Omental fat pad (tissue), 4 donors: Measurements from ENCODE around the gene PLAC9. TPM values are rescaled to one million over a fixed set of nuclear protein-coding genes. Genes with fewer than 3 reads are reported as not detected.

ENCODE experiments used
- ATAC-seq: fragments of 150-250 bp; one replicate; pipeline ENCODE4 v1.9.1; 2016; ENCODE audit warnings: mild to moderate bottlenecking, moderate library complexity; ENCODE audit not compliant: low FRiP score
- DNase-seq: peaks from one replicate; pipeline ENCODE4 v3.0.0-alpha.2; 2019; ENCODE audit warnings: low spot score
- CTCF ChIP-seq, 3 donors: fragments of 450-650 bp; IDR thresholded peaks; one replicate each; pipeline ENCODE4 v1.5.1; 2016 to 2017; ENCODE audit warnings: antibody characterized with exemption in 3 of 3, mild to moderate bottlenecking in 3 of 3, moderate library complexity in 2 of 3
- total RNA-seq, 4 donors: library from RNA; depleted of rRNA; stranded (reverse); fragments of >200 nt; gene quantifications; one replicate each; pipeline ENCODE4 v1.1.0, GENCODE V29; 2016

The PLAC9 gene
- total RNA-seq, 4 donors from 2014 or later, result 18.0 to 116 (median 20.8) TPM

GRCh38 chr10:80148166-80148805 lies 15.8 kb downstream of the PLAC9 start:
- DNase-seq, result no peak
- no peak for ATAC-seq
- TF ChIP-seq CTCF (IDR thresholded peaks at IDR 0.05), result no peak

- no peak for ATAC-seq
- DNase-seq, result no peak
- TF ChIP-seq CTCF (IDR thresholded peaks at IDR 0.05), result no peak
Measured at GRCh38 chr10:80149123-80149522, 16.6 kb downstream of the PLAC9 start.

GRCh38 chr10:80150172-80150571 lies 17.6 kb downstream of the PLAC9 start:
- no peak for TF ChIP-seq CTCF (IDR thresholded peaks at IDR 0.05)
- no peak for ATAC-seq
- DNase-seq, result no peak

- no peak for TF ChIP-seq CTCF (IDR thresholded peaks at IDR 0.05)
- DNase-seq (no peak), ATAC-seq (no peak)
Measured at GRCh38 chr10:80152820-80153219, 20.3 kb downstream of the PLAC9 start.

GRCh38 chr10:80153460-80153859 lies 20.9 kb downstream of the PLAC9 start:
- no peak for TF ChIP-seq CTCF (IDR thresholded peaks at IDR 0.05)
- no peak for ATAC-seq
- no peak for DNase-seq

GRCh38 chr10:80154626-80154977 lies 22.1 kb downstream of the PLAC9 start:
- no peak for TF ChIP-seq CTCF (IDR thresholded peaks at IDR 0.05)
- DNase-seq (no peak), ATAC-seq (no peak)

GRCh38 chr10:80154978-80155695 lies 22.6 kb downstream of the PLAC9 start:
- ATAC-seq (no peak), DNase-seq (no peak)
- TF ChIP-seq CTCF (IDR thresholded peaks at IDR 0.05), result no peak
